ENCODE data around the gene RBM17.
"Not testable (repeated sequence)": the region's sequence is repeated elsewhere in the genome, so short reads cannot be mapped to it uniquely, and the experiment has no call there.

The RBM17 gene

GRCh38 chr10:6080417-6080973 lies 8.3 kb upstream of the RBM17 start:
- DNase-seq: no peak

- DNase-seq: peak; percentile 15
Observed at GRCh38 chr10:6082496-6083395, 6.1 kb upstream of the RBM17 start.

GRCh38 chr10:6083523-6084475 lies 5.0 kb upstream of the RBM17 start:
- peak; percentile 49 for DNase-seq

- DNase-seq: peak; percentile 81
Observed at GRCh38 chr10:6086375-6087233, 2.2 kb upstream of the RBM17 start.

GRCh38 chr10:6089334-6090219 lies 743 bp downstream of the RBM17 start:
- peak; percentile 41 for DNase-seq

GRCh38 chr10:6091630-6092029 lies 2.8 kb downstream of the RBM17 start:
- DNase-seq: no peak

GRCh38 chr10:6092731-6093130 lies 3.9 kb downstream of the RBM17 start:
- DNase-seq: no peak

- DNase-seq: no peak
Observed at GRCh38 chr10:6095810-6096570, 7.2 kb downstream of the RBM17 start.

GRCh38 chr10:6097063-6097462 lies 8.2 kb downstream of the RBM17 start:
- DNase-seq: no peak

GRCh38 chr10:6098156-6098555 lies 9.3 kb downstream of the RBM17 start:
- no peak for DNase-seq

GRCh38 chr10:6100370-6100769 lies 11.5 kb downstream of the RBM17 start:
- DNase-seq: no peak

GRCh38 chr10:6101181-6101580 lies 12.3 kb downstream of the RBM17 start:
- no peak for DNase-seq

- DNase-seq: no peak
Observed at GRCh38 chr10:6102128-6102527, 13.3 kb downstream of the RBM17 start.

GRCh38 chr10:6103591-6103990 lies 14.8 kb downstream of the RBM17 start:
- DNase-seq: no peak

- not testable (repeated sequence) for DNase-seq
Observed at GRCh38 chr10:6107616-6108015, 18.8 kb downstream of the RBM17 start.

GRCh38 chr10:6108072-6108471 lies 19.2 kb downstream of the RBM17 start:
- no peak for DNase-seq

- peak; percentile 51 for DNase-seq
Observed at GRCh38 chr10:6108631-6109443, 20.0 kb downstream of the RBM17 start.

- DNase-seq: no peak
Observed at GRCh38 chr10:6109444-6109775, 20.6 kb downstream of the RBM17 start.

- DNase-seq: no peak
Observed at GRCh38 chr10:6110136-6110535, 21.3 kb downstream of the RBM17 start.

All from fibroblast of skin of back (primary cell).